ENCODE results near the gene B3GNT4.

GRCh38 chr12:122208073-122208820, 4.7 kb downstream of the B3GNT4 start:
- TF ChIP-seq POLR2AphosphoS5 (IDR thresholded peaks at IDR 0.05; ENCODE audit: borderline replicate concordance, low read depth, low read length) (no peak), EZH2 (IDR thresholded peaks at IDR 0.05) (no peak), FOXP2 (optimal IDR thresholded peaks at IDR 0.05; ENCODE audit: control extremely low read depth, extremely low read length, insufficient read depth) (no peak)
